ENCODE data around the gene AUP1. TPM values are rescaled to one million over a fixed set of nuclear protein-coding genes. Genes with fewer than 3 reads are reported as not detected.

AUP1 gene
- total and polyA plus RNA-seq, 9 of the 15 experiments (the other 6 are each of a cell fraction or from before 2014, with no cell fraction given), result 70.7 to 245 (median 165) TPM

DNA sequence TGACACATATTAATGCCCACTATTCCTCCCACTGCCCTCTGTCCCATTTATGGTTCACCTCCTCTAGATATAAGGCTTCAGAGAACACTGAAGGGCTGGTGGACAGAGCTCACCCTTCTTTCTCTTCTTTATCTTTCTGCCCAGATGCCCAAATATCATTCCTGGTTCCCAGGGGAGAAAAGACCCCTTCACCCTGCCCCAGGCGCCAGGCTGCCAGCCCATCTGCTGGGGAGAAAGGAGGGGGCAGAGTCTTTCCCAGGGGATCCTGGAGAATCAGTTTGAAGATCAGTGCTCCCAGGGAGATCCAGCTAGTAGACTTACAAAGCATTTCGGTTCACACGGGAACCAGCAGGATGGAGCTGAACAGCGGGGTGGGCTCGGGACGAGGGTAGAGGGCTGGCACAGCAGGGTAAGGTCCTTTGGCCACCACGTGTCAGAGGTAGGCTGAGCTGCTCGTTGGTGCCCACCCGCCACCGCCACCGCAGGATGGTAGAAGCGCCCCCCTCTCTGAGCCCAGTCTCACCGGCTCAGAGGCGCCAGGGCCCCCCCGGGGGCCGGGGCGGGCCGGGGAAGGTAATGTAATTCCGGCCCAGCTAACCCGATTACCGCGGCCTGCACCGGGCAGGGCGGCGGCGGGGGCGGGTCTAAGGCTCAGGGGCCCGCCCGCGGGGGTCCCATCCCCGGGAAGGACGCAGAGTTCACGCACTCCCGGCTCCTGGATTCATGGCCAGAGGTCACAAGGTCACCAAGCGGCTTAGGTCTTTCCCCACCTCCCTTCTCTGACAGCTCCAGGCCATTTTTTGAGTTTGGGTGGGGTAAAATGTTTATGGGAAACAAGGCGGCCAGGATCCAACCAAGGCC is 16.5 kb downstream of the AUP1 start:
- in situ Hi-C loops (cut with MboI), result no loop called here
- no peak for ATAC-seq
- no peak overlapping the region for H3K27ac ChIP-seq (ENCODE audit: extremely low read depth, low read depth, low read length)
- H2AFZ ChIP-seq (ENCODE audit: low read depth, low read length), result no peak overlapping the region
- no peak for DNase-seq (ENCODE audit: extremely low read depth in 1 of 4, low spot score in 3 of 4)
- H3K36me3 ChIP-seq (ENCODE audit: control insufficient read depth, insufficient read depth, low read length), result no peaks in the 10 kb centered on the region
- FAIRE-seq, result no peak
- H3K79me2 ChIP-seq (ENCODE audit: control insufficient read depth, insufficient read depth, low read length), result no peaks in the 10 kb centered on the region
- BruUV-seq (replicated peaks), result no TSS peak
- H3K4me3 ChIP-seq, result no peak overlapping the region
- H4K20me1 ChIP-seq (replicated peaks; ENCODE audit: control insufficient read depth, insufficient read depth, low read length), result no peaks in the 10 kb centered on the region
- no peaks in the 10 kb centered on the region for H3K9me1 ChIP-seq (ENCODE audit: control insufficient read depth, insufficient read depth, low read length)
- POLR2A ChIA-PET, result interaction anchor here (0.6 to 0.9 kb wide), 2 partner anchors 17 to 105 kb away, joined by 3 to 5 read pairs; partner anchors contain the start of genes AUP1 and HTRA2
- CTCF ChIA-PET (ENCODE audit: low intra/inter-chr PET ratio), result no interaction called here
- H3K9me3 ChIP-seq (replicated peaks; ENCODE audit: control insufficient read depth, insufficient read depth, low read depth, low read length), result no peaks in the 10 kb centered on the region
- intact Hi-C loops (cut with micrococcal nuclease), result no loop called here
- no peaks in the 10 kb centered on the region for H3K27me3 ChIP-seq (ENCODE audit: control insufficient read depth in 2 of 2, insufficient read depth in 2 of 2, low read length in 2 of 2)
- H3K4me2 ChIP-seq (ENCODE audit: insufficient read depth, low read length), result no peak overlapping the region
- 59% methylated on average over 17 of the region's 36 CpGs for WGBS (ENCODE audit: insufficient coverage, low coverage, missing lambda C conversion rate)
- 0 out of 4 replicates have a peak overlapping the region, but pooled peaks of 1 of the 2 experiments have one; percentile 15 for H3K9ac ChIP-seq (ENCODE audit: insufficient read depth in 1 of 2, low read depth in 2 of 2, low read length in 2 of 2)
- H3K4me1 ChIP-seq (replicated peaks in 1 of 2; ENCODE audit: control insufficient read depth in 2 of 2, insufficient read depth in 2 of 2, low read length in 2 of 2), result peaks cover 17 to 32% of the 10 kb centered on the region in 2 experiments; a peak in 4 of 5 replicates
- TF ChIP-seq ZNF695 (CRISPR knock-in tag; IDR thresholded peaks at IDR 0.05) (no peak), NCOA4 (IDR thresholded peaks at IDR 0.05; ENCODE audit: partially characterized antibody) (no peak), ETV5 (CRISPR knock-in tag; IDR thresholded peaks at IDR 0.05; ENCODE audit: low read depth) (no peak), SMARCB1 (IDR thresholded peaks at IDR 0.05; ENCODE audit: insufficient read length, low read depth) (no peak), ZNF668 (CRISPR knock-in tag; IDR thresholded peaks at IDR 0.05) (no peak), NELFE (IDR thresholded peaks at IDR 0.05; ENCODE audit: insufficient read depth, insufficient read length) (no peak), KAT7 (CRISPR knock-in tag; IDR thresholded peaks at IDR 0.05; ENCODE audit: borderline replicate concordance) (no peak), HCFC1 (IDR thresholded peaks at IDR 0.05; ENCODE audit: low read depth, low read length) (no peak), ZNF347 (CRISPR knock-in tag; IDR thresholded peaks at IDR 0.05; ENCODE audit: low read depth) (no peak), ZFP1 (CRISPR knock-in tag; IDR thresholded peaks at IDR 0.05) (no peak), NFATC3 (IDR thresholded peaks at IDR 0.05) (no peak), FOXP4 (CRISPR knock-in tag; IDR thresholded peaks at IDR 0.05; ENCODE audit: borderline replicate concordance) (no peak), SRSF1 (IDR thresholded peaks at IDR 0.05; ENCODE audit: low read depth, low read length) (no peak), FOXJ3 (CRISPR knock-in tag; IDR thresholded peaks at IDR 0.05) (no peak), KLF16 (IDR thresholded peaks at IDR 0.05) (no peak), CREM (IDR thresholded peaks at IDR 0.05; ENCODE audit: low read depth) (no peak), ZNF445 (CRISPR knock-in tag; IDR thresholded peaks at IDR 0.05; ENCODE audit: low read depth) (no peak)
- TF ChIP-seq, protein P1, sequence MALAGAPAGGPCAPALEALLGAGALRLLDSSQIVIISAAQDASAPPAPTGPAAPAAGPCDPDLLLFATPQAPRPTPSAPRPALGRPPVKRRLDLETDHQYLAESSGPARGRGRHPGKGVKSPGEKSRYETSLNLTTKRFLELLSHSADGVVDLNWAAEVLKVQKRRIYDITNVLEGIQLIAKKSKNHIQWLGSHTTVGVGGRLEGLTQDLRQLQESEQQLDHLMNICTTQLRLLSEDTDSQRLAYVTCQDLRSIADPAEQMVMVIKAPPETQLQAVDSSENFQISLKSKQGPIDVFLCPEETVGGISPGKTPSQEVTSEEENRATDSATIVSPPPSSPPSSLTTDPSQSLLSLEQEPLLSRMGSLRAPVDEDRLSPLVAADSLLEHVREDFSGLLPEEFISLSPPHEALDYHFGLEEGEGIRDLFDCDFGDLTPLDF (CRISPR knock-in tag; IDR thresholded peaks at IDR 0.05), result no peak
- TF ChIP-seq, protein P2, sequence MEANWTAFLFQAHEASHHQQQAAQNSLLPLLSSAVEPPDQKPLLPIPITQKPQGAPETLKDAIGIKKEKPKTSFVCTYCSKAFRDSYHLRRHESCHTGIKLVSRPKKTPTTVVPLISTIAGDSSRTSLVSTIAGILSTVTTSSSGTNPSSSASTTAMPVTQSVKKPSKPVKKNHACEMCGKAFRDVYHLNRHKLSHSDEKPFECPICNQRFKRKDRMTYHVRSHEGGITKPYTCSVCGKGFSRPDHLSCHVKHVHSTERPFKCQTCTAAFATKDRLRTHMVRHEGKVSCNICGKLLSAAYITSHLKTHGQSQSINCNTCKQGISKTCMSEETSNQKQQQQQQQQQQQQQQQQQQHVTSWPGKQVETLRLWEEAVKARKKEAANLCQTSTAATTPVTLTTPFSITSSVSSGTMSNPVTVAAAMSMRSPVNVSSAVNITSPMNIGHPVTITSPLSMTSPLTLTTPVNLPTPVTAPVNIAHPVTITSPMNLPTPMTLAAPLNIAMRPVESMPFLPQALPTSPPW (CRISPR knock-in tag; IDR thresholded peaks at IDR 0.05), result no peak

Measured in K562 (cell line).